Naive thymus-derived CD4-positive, alpha-beta T cell (primary cell): Measurements from ENCODE around the gene PDE4DIP. TPM values are rescaled to one million over a fixed set of nuclear protein-coding genes. Genes with fewer than 3 reads are reported as not detected.
"Not testable (repeated sequence)": the region's sequence is repeated elsewhere in the genome, so short reads cannot be mapped to it uniquely, and the experiment has no call there.

ENCODE experiments used
- ATAC-seq: fragments of 150-1000 bp; cut with Tn5 transposase; 2 replicates; pipeline ENCODE4 v1.10.0; 2021; ENCODE audit warnings: mild to moderate bottlenecking, moderate library complexity
- CTCF ChIA-PET: fragments of 350-600 bp; sonication (Branson Sonifier 250); formaldehyde crosslinking; loops from one replicate; lab custom pipeline; 2021; ENCODE audit warnings: antibody characterized with exemption; lab: Charles Lee
- POLR2A ChIA-PET: fragments of 350-600 bp; sonication (Branson Sonifier 250); formaldehyde crosslinking; loops from one replicate; lab custom pipeline; 2021; ENCODE audit warnings: antibody characterized with exemption, inconsistent platforms; lab: Charles Lee
- DNase-seq, 9 donors: peaks; one replicate each; pipeline versions ENCODE4 v3.0.0 to v3.0.0-alpha.2; 2020 to 2022; ENCODE audit warnings: mixed read lengths in 1 of 9
- H3K27ac ChIP-seq: one replicate; pipeline ENCODE4 v1.7.0; 2013; ENCODE audit warnings: mild to moderate bottlenecking, low read depth, low read length, moderate library complexity
- H3K27me3 ChIP-seq, 2 donors: one replicate each; pipeline ENCODE4 v1.7.0; 2013; ENCODE audit warnings: low read length in 2 of 2, mild to moderate bottlenecking in 2 of 2, moderate library complexity in 2 of 2; ENCODE audit not compliant: control insufficient read depth in 2 of 2, insufficient read depth in 2 of 2
- H3K36me3 ChIP-seq, 3 experiments: 1 replicate in 2 of 3; 2 replicates in 1 of 3; pipeline ENCODE4 v1.7.0; 2013; ENCODE audit warnings: low read length in 3 of 3, mild to moderate bottlenecking in 3 of 3, moderate library complexity in 1 of 3; ENCODE audit not compliant: insufficient read depth in 3 of 3, control insufficient read depth in 2 of 3
- H3K4me1 ChIP-seq, 2 donors: one replicate each; pipeline ENCODE4 v1.7.0; 2013; ENCODE audit warnings: low read length in 2 of 2, mild to moderate bottlenecking in 2 of 2, moderate library complexity in 1 of 2; ENCODE audit not compliant: control insufficient read depth in 2 of 2, insufficient read depth in 2 of 2
- H3K4me3 ChIP-seq: 2 replicates; pipeline ENCODE4 v1.7.0; 2013; ENCODE audit warnings: mild to moderate bottlenecking, low read length
- H3K9me3 ChIP-seq, 3 experiments: 1 replicate in 2 of 3; 2 replicates in 1 of 3; pipeline ENCODE4 v1.7.0; 2013; ENCODE audit warnings: low read length in 3 of 3; ENCODE audit not compliant: control insufficient read depth in 2 of 3
- H3K27ac Mint-ChIP-seq, 9 donors: one replicate each; pipeline ENCODE4 v1.8.0; 2020 to 2022; ENCODE audit warnings: mixed read lengths in 9 of 9, mild to moderate bottlenecking in 8 of 9, moderate library complexity in 5 of 9, inconsistent platforms in 2 of 9
- H3K27me3 Mint-ChIP-seq, 5 donors: one replicate each; pipeline ENCODE4 v1.8.0; 2021 to 2022; ENCODE audit warnings: mixed read lengths in 5 of 5, mild to moderate bottlenecking in 1 of 5
- H3K36me3 Mint-ChIP-seq, 5 donors: one replicate each; pipeline ENCODE4 v1.8.0; 2020 to 2022; ENCODE audit warnings: mixed read lengths in 5 of 5, mild to moderate bottlenecking in 3 of 5, inconsistent platforms in 1 of 5
- H3K4me1 Mint-ChIP-seq, 7 donors: one replicate each; pipeline ENCODE4 v1.8.0; 2020 to 2022; ENCODE audit warnings: mixed read lengths in 7 of 7, mild to moderate bottlenecking in 3 of 7, inconsistent platforms in 1 of 7
- H3K4me3 Mint-ChIP-seq, 10 donors: one replicate each; pipeline ENCODE4 v1.8.0; 2020 to 2022; ENCODE audit warnings: mild to moderate bottlenecking in 10 of 10, mixed read lengths in 10 of 10, moderate library complexity in 6 of 10, inconsistent platforms in 2 of 10
- H3K9me3 Mint-ChIP-seq, 11 donors: one replicate each; pipeline ENCODE4 v1.8.0; 2020 to 2022; ENCODE audit warnings: mixed read lengths in 11 of 11, mild to moderate bottlenecking in 4 of 11, inconsistent platforms in 1 of 11, moderate library complexity in 1 of 11
- intact Hi-C, 2 donors: fragments of 100-400 bp; cut with micrococcal nuclease; formaldehyde crosslinking; loops; one replicate each; pipeline ENCODE4 v1.15.1; 2023
- polyA plus RNA-seq, 2 donors: library from polyadenylated mRNA; unstranded; fragments of 300-500 nt; fragmentation: Illumina TruSeq; gene quantifications; one replicate each; pipeline ENCODE4 v1.2.3, GENCODE V29; 2021
- total RNA-seq, 6 experiments: library from RNA in 5 of 6; stranded (reverse) in 5 of 6; gene quantifications; 1 replicate in 5 of 6; 2 replicates in 1 of 6; pipeline ENCODE4 v1.2.3 and lab custom pipeline; 2021 to 2026

Gene PDE4DIP
- total and polyA plus RNA-seq, 7 experiments from 2014 or later, result 14.5 to 73.9 (median 40.3) TPM

- CTCF ChIA-PET, H3K4me3 ChIP-seq, H3K27ac ChIP-seq, H3K27ac Mint-ChIP-seq, ATAC-seq, H3K36me3 Mint-ChIP-seq, H3K4me1 Mint-ChIP-seq, H3K27me3 Mint-ChIP-seq, H3K9me3 ChIP-seq, DNase-seq, H3K27me3 ChIP-seq, intact Hi-C loops, POLR2A ChIA-PET, H3K9me3 Mint-ChIP-seq, H3K4me1 ChIP-seq, H3K4me3 Mint-ChIP-seq, H3K36me3 ChIP-seq: not testable (repeated sequence)
These were observed 15.3 kb upstream of the PDE4DIP start for GRCh38 chr1:148828962-148829361.

GRCh38 chr1:148829365-148829764 is 14.9 kb upstream of the PDE4DIP start:
- H3K4me1 ChIP-seq, POLR2A ChIA-PET, DNase-seq, H3K9me3 Mint-ChIP-seq, H3K4me3 Mint-ChIP-seq, H3K27me3 ChIP-seq, ATAC-seq, H3K9me3 ChIP-seq, CTCF ChIA-PET, H3K27me3 Mint-ChIP-seq, H3K27ac ChIP-seq, intact Hi-C loops, H3K36me3 Mint-ChIP-seq, H3K4me1 Mint-ChIP-seq, H3K36me3 ChIP-seq, H3K27ac Mint-ChIP-seq, H3K4me3 ChIP-seq: not testable (repeated sequence)

- H3K4me3 Mint-ChIP-seq, H3K9me3 Mint-ChIP-seq, intact Hi-C loops, H3K4me3 ChIP-seq, H3K4me1 Mint-ChIP-seq, H3K27ac Mint-ChIP-seq, H3K27me3 ChIP-seq, ATAC-seq, H3K36me3 Mint-ChIP-seq, H3K4me1 ChIP-seq, H3K9me3 ChIP-seq, POLR2A ChIA-PET, H3K27me3 Mint-ChIP-seq, H3K27ac ChIP-seq, CTCF ChIA-PET, DNase-seq, H3K36me3 ChIP-seq: not testable (repeated sequence)
These were observed 3.0 kb upstream of the PDE4DIP start for GRCh38 chr1:148841262-148841661.

- intact Hi-C loops, result not testable (repeated sequence)
These were observed 423 bp downstream of the PDE4DIP start for GRCh38 chr1:148844651-148845050.

GRCh38 chr1:148845068-148845467 is 840 bp downstream of the PDE4DIP start:
- H3K9me3 ChIP-seq, H3K36me3 Mint-ChIP-seq, H3K9me3 Mint-ChIP-seq, ATAC-seq, H3K36me3 ChIP-seq, CTCF ChIA-PET, H3K4me1 Mint-ChIP-seq, H3K4me3 ChIP-seq, H3K27me3 Mint-ChIP-seq, DNase-seq, POLR2A ChIA-PET, H3K27ac ChIP-seq, H3K27me3 ChIP-seq, H3K4me1 ChIP-seq, intact Hi-C loops, H3K27ac Mint-ChIP-seq, H3K4me3 Mint-ChIP-seq: not testable (repeated sequence)

More at GRCh38 chr1:148844651-148845050, 423 bp downstream of the PDE4DIP start:
- H3K4me1 ChIP-seq, H3K36me3 Mint-ChIP-seq, H3K27me3 Mint-ChIP-seq, H3K4me3 ChIP-seq, POLR2A ChIA-PET, H3K9me3 Mint-ChIP-seq, H3K4me3 Mint-ChIP-seq, H3K27ac ChIP-seq, H3K9me3 ChIP-seq, H3K27me3 ChIP-seq, DNase-seq, H3K4me1 Mint-ChIP-seq, H3K36me3 ChIP-seq, CTCF ChIA-PET, H3K27ac Mint-ChIP-seq: not testable (repeated sequence)
- peak; percentile 28 for ATAC-seq

GRCh38 chr1:148850347-148850746 is 6.1 kb downstream of the PDE4DIP start:
- H3K27ac ChIP-seq, H3K9me3 ChIP-seq, H3K4me1 Mint-ChIP-seq, H3K27me3 Mint-ChIP-seq, H3K4me3 ChIP-seq, H3K36me3 Mint-ChIP-seq, H3K9me3 Mint-ChIP-seq, H3K4me3 Mint-ChIP-seq, intact Hi-C loops, H3K36me3 ChIP-seq, DNase-seq, POLR2A ChIA-PET, CTCF ChIA-PET, H3K27me3 ChIP-seq, H3K27ac Mint-ChIP-seq, ATAC-seq, H3K4me1 ChIP-seq: not testable (repeated sequence)

- H3K36me3 Mint-ChIP-seq, H3K36me3 ChIP-seq, CTCF ChIA-PET, H3K4me1 ChIP-seq, H3K4me3 Mint-ChIP-seq, ATAC-seq, H3K9me3 ChIP-seq, DNase-seq, H3K4me1 Mint-ChIP-seq, H3K27ac ChIP-seq, H3K27ac Mint-ChIP-seq, H3K27me3 ChIP-seq, H3K4me3 ChIP-seq, intact Hi-C loops, POLR2A ChIA-PET, H3K27me3 Mint-ChIP-seq, H3K9me3 Mint-ChIP-seq: not testable (repeated sequence)
These were observed 6.6 kb downstream of the PDE4DIP start for GRCh38 chr1:148850840-148851239.
